ENCODE measurements around the gene MEX3D.

Gene MEX3D

GRCh38 chr19:1568320-1569019 lies at the start of gene MEX3D:
Gene MEX3D (minus strand): TSS chr19:1568325. CDS start chr19:1568058, 267 bp downstream.
- no peak for DNase-seq

- DNase-seq: no peak
Measured at GRCh38 chr19:1616875-1617274, 48.8 kb upstream of the MEX3D start.

GRCh38 chr19:1616396-1616795 lies 48.3 kb upstream of the MEX3D start:
- no peak for DNase-seq

GRCh38 chr19:1615156-1615765 lies 47.1 kb upstream of the MEX3D start:
- DNase-seq: no peak

- no peak for DNase-seq
Measured at GRCh38 chr19:1613808-1614570, 45.9 kb upstream of the MEX3D start.

- DNase-seq: no peak
Measured at GRCh38 chr19:1613146-1613545, 45.0 kb upstream of the MEX3D start.

GRCh38 chr19:1612114-1613086 lies 44.3 kb upstream of the MEX3D start:
- DNase-seq: no peak

GRCh38 chr19:1611353-1611752 lies 43.2 kb upstream of the MEX3D start:
- DNase-seq: no peak

- DNase-seq: no peak
Measured at GRCh38 chr19:1610579-1610978, 42.5 kb upstream of the MEX3D start.

- DNase-seq: no peak
Measured at GRCh38 chr19:1609680-1610474, 41.8 kb upstream of the MEX3D start.

- DNase-seq: no peak
Measured at GRCh38 chr19:1609103-1609396, 40.9 kb upstream of the MEX3D start.

- no peak for DNase-seq
Measured at GRCh38 chr19:1608359-1609102, 40.4 kb upstream of the MEX3D start.

GRCh38 chr19:1606138-1606651 lies 38.1 kb upstream of the MEX3D start:
- no peak for DNase-seq

GRCh38 chr19:1605236-1606137 lies 37.4 kb upstream of the MEX3D start, which contains the start of gene UQCR11:
Gene UQCR11 (minus strand): TSS chr19:1605462. CDS start chr19:1605409, 53 bp downstream.
- peak; percentile 91 for DNase-seq

- no peak for DNase-seq
Measured at GRCh38 chr19:1602091-1602707, 34.1 kb upstream of the MEX3D start.

GRCh38 chr19:1601613-1602064 lies 33.5 kb upstream of the MEX3D start:
- no peak for DNase-seq

- no peak for DNase-seq
Measured at GRCh38 chr19:1599460-1599846, 31.3 kb upstream of the MEX3D start.

- no peak for DNase-seq
Measured at GRCh38 chr19:1598777-1599459, 30.8 kb upstream of the MEX3D start.

- DNase-seq: no peak
Measured at GRCh38 chr19:1593501-1593772, 25.3 kb upstream of the MEX3D start.

Data from kidney glomerular epithelial cell (primary cell).